WTC11 (cell line): ENCODE data around the gene FCHSD2. TPM values are rescaled to one million over a fixed set of nuclear protein-coding genes. Genes with fewer than 3 reads are reported as not detected.

Experiments
- ATAC-seq: fragments of 200-7000 bp; cut with Tn5 transposase; 2 replicates; pipeline ENCODE4 v1.10.0; 2021; ENCODE audit warnings: mild to moderate bottlenecking, moderate library complexity
- CTCF ChIA-PET: fragments of 300-600 bp; sonication (Branson Sonifier 250); formaldehyde crosslinking; loops from one replicate; lab custom pipeline; 2021; ENCODE audit warnings: antibody characterized with exemption; lab: Charles Lee
- POLR2A ChIA-PET: fragments of 350-600 bp; sonication (Branson Sonifier 250); formaldehyde crosslinking; loops from one replicate; lab custom pipeline; 2021; ENCODE audit warnings: antibody characterized with exemption; lab: Charles Lee
- DNase-seq: peaks from one replicate; pipeline ENCODE4 v3.0.0; 2021; ENCODE audit warnings: low spot score
- H3K27ac Mint-ChIP-seq: 2 replicates; pipeline ENCODE4 v1.8.0; 2021; ENCODE audit warnings: mixed read lengths
- H3K27me3 Mint-ChIP-seq: 2 replicates; pipeline ENCODE4 v1.8.0; 2021; ENCODE audit warnings: low read depth, mild to moderate bottlenecking, moderate library complexity, mixed read lengths
- H3K36me3 Mint-ChIP-seq: 2 replicates; pipeline ENCODE4 v1.8.0; 2021; ENCODE audit warnings: mixed read lengths
- H3K4me1 Mint-ChIP-seq: 2 replicates; pipeline ENCODE4 v1.8.0; 2022; ENCODE audit warnings: mixed read lengths
- H3K4me3 Mint-ChIP-seq: 2 replicates; pipeline ENCODE4 v1.8.0; 2021; ENCODE audit warnings: mild to moderate bottlenecking, moderate library complexity, mixed read lengths
- H3K9me3 Mint-ChIP-seq: 2 replicates; pipeline ENCODE4 v1.8.0; 2021; ENCODE audit warnings: mixed read lengths
- ATF1 ChIP-seq: sonication (generic); formaldehyde crosslinking; IDR thresholded peaks from 2 replicates; pipeline ENCODE4 v1.8.1; 2023; ENCODE audit warnings: mild to moderate bottlenecking, moderate library complexity, missing genetic modification reagents
- CREB1 ChIP-seq: sonication (generic); formaldehyde crosslinking; IDR thresholded peaks from 2 replicates; pipeline ENCODE4 v1.8.0; 2023; ENCODE audit warnings: mild to moderate bottlenecking, missing genetic modification reagents
- CREM ChIP-seq: sonication (generic); formaldehyde crosslinking; IDR thresholded peaks from 2 replicates; pipeline ENCODE4 v1.8.1; 2022; ENCODE audit warnings: mild to moderate bottlenecking, missing genetic modification reagents, moderate library complexity
- EMX1 ChIP-seq: fragments of 250-450 bp; sonication (Bioruptor Pico); IDR thresholded peaks from 2 replicates; pipeline ENCODE4 v1.8.0; 2021; ENCODE audit warnings: mild to moderate bottlenecking
- IRF2 ChIP-seq: sonication (generic); formaldehyde crosslinking; IDR thresholded peaks from 2 replicates; pipeline ENCODE4 v1.8.0; 2022; ENCODE audit warnings: low read depth, missing genetic modification reagents, borderline replicate concordance
- PRRX2 ChIP-seq: fragments of 250-450 bp; sonication (Bioruptor Pico); IDR thresholded peaks from 2 replicates; pipeline ENCODE4 v1.8.0; 2021; ENCODE audit warnings: mild to moderate bottlenecking
- SP1 ChIP-seq: sonication (generic); formaldehyde crosslinking; conservative IDR thresholded peaks from 2 replicates; pipeline ENCODE4 v1.8.1; 2022; ENCODE audit warnings: missing genetic modification reagents
- TP53 ChIP-seq: sonication (generic); formaldehyde crosslinking; IDR thresholded peaks from 2 replicates; pipeline ENCODE4 v1.8.1; 2023; ENCODE audit warnings: mild to moderate bottlenecking, missing genetic modification reagents
- ZNF219 ChIP-seq: sonication (generic); formaldehyde crosslinking; IDR thresholded peaks from 2 replicates; pipeline ENCODE4 v1.8.0; 2023; ENCODE audit warnings: missing genetic modification reagents, mild to moderate bottlenecking, borderline replicate concordance
- ZNF396 ChIP-seq: fragments of 250-450 bp; sonication (Bioruptor Pico); IDR thresholded peaks from 2 replicates; pipeline ENCODE4 v1.8.0; 2021; ENCODE audit warnings: mild to moderate bottlenecking, moderate library complexity, borderline replicate concordance
- total RNA-seq: library from RNA; stranded (reverse); gene quantifications from 3 replicates; pipeline ENCODE4 v1.2.3, GENCODE V29; 2021
- TF ChIP-seq, protein P1 (sequence below): sonication (generic); formaldehyde crosslinking; IDR thresholded peaks from 2 replicates; pipeline ENCODE4 v1.8.0; 2023; ENCODE audit warnings: mild to moderate bottlenecking, missing genetic modification reagents
- TF ChIP-seq, protein P2 (sequence below): sonication (generic); formaldehyde crosslinking; IDR thresholded peaks from 2 replicates; pipeline ENCODE4 v1.8.1; 2023; ENCODE audit warnings: mild to moderate bottlenecking, missing genetic modification reagents, moderate library complexity
- TF ChIP-seq, protein P3 (sequence below): sonication (generic); formaldehyde crosslinking; conservative IDR thresholded peaks from 2 replicates; pipeline ENCODE4 v1.8.1; 2022; ENCODE audit warnings: mild to moderate bottlenecking, missing genetic modification reagents
- TF ChIP-seq, protein P4 (sequence below): sonication (generic); formaldehyde crosslinking; IDR thresholded peaks from 2 replicates; pipeline ENCODE4 v1.8.0; 2022; ENCODE audit warnings: mild to moderate bottlenecking, missing genetic modification reagents
- TF ChIP-seq, protein P5 (sequence below): sonication (generic); formaldehyde crosslinking; IDR thresholded peaks from 2 replicates; pipeline ENCODE4 v1.8.1; 2023; ENCODE audit warnings: mild to moderate bottlenecking, missing genetic modification reagents
- TF ChIP-seq, protein P6 (sequence below): sonication (generic); formaldehyde crosslinking; IDR thresholded peaks from 2 replicates; pipeline ENCODE4 v1.8.0; 2022; ENCODE audit warnings: mild to moderate bottlenecking, missing genetic modification reagents

The FCHSD2 gene
- total RNA-seq, 1 experiment from 2014 or later = 10.1 TPM

DNA sequence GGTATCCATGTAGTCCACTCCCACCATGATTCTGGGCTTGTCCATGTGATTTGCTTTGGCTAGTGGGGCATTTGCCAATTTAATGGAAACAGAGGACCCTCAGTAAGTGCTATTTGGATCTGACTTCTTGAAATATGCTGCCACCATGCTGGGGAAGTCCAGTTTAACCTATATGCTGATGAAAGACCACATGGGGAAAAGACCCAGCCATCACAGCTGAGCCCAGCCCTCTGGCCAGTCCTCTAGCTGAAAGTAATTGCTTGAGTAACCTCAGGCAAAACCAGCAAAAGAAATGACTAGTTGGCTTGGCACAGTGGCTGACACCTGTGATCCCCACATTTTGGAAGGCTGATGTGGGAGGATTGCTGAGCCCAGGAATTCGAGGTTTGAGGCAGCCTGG lies 266.4 kb downstream of the FCHSD2 start (continued):
- TF ChIP-seq ZNF396 (CRISPR knock-in tag) (no peak), CREM (no peak), PRRX2 (CRISPR knock-in tag) (no peak), CREB1 (CRISPR knock-in tag) (no peak)
- TF ChIP-seq, protein P1, sequence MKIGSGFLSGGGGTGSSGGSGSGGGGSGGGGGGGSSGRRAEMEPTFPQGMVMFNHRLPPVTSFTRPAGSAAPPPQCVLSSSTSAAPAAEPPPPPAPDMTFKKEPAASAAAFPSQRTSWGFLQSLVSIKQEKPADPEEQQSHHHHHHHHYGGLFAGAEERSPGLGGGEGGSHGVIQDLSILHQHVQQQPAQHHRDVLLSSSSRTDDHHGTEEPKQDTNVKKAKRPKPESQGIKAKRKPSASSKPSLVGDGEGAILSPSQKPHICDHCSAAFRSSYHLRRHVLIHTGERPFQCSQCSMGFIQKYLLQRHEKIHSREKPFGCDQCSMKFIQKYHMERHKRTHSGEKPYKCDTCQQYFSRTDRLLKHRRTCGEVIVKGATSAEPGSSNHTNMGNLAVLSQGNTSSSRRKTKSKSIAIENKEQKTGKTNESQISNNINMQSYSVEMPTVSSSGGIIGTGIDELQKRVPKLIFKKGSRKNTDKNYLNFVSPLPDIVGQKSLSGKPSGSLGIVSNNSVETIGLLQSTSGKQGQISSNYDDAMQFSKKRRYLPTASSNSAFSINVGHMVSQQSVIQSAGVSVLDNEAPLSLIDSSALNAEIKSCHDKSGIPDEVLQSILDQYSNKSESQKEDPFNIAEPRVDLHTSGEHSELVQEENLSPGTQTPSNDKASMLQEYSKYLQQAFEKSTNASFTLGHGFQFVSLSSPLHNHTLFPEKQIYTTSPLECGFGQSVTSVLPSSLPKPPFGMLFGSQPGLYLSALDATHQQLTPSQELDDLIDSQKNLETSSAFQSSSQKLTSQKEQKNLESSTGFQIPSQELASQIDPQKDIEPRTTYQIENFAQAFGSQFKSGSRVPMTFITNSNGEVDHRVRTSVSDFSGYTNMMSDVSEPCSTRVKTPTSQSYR (CRISPR knock-in tag) = no peak
- TF ChIP-seq, protein P2, sequence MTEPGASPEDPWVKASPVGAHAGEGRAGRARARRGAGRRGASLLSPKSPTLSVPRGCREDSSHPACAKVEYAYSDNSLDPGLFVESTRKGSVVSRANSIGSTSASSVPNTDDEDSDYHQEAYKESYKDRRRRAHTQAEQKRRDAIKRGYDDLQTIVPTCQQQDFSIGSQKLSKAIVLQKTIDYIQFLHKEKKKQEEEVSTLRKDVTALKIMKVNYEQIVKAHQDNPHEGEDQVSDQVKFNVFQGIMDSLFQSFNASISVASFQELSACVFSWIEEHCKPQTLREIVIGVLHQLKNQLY (CRISPR knock-in tag) = no peak

DNA sequence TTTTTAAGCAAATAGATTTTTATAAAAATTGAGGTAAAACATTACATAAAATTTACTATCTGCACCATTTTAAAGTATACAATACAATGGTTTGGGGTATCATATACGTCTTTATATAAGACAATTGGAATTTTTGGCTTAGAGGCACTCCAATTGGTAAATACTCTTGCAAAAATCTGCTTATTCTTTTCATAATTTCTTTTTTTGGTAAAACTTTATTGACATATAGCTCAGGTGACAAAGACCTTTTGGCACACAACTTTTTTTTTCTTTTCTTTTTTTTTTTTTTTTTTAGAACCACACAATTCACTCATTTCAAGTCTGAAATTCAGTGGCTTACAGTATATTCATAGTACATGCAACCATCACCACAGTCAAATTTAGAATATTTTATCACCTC lies 270.1 kb downstream of the FCHSD2 start:
- TF ChIP-seq TP53 (CRISPR knock-in tag) = no peak
- TF ChIP-seq, protein P3, sequence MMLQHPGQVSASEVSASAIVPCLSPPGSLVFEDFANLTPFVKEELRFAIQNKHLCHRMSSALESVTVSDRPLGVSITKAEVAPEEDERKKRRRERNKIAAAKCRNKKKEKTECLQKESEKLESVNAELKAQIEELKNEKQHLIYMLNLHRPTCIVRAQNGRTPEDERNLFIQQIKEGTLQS = no peak
- TF ChIP-seq, protein P4, sequence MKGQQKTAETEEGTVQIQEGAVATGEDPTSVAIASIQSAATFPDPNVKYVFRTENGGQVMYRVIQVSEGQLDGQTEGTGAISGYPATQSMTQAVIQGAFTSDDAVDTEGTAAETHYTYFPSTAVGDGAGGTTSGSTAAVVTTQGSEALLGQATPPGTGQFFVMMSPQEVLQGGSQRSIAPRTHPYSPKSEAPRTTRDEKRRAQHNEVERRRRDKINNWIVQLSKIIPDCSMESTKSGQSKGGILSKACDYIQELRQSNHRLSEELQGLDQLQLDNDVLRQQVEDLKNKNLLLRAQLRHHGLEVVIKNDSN = no peak
- TF ChIP-seq, protein P5, sequence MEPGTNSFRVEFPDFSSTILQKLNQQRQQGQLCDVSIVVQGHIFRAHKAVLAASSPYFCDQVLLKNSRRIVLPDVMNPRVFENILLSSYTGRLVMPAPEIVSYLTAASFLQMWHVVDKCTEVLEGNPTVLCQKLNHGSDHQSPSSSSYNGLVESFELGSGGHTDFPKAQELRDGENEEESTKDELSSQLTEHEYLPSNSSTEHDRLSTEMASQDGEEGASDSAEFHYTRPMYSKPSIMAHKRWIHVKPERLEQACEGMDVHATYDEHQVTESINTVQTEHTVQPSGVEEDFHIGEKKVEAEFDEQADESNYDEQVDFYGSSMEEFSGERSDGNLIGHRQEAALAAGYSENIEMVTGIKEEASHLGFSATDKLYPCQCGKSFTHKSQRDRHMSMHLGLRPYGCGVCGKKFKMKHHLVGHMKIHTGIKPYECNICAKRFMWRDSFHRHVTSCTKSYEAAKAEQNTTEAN = no peak
- TF ChIP-seq IRF2 (CRISPR knock-in tag) = no peak
- no peak for TF ChIP-seq SP1 (CRISPR knock-in tag)
- no peak for TF ChIP-seq EMX1
- H3K4me1 Mint-ChIP-seq = no peaks in the 10 kb centered on the region; the same call in 1 of the 2 replicates
- no peak overlapping the region for H3K27ac Mint-ChIP-seq
- ATAC-seq = no peak
- peaks cover 5% of the 10 kb centered on the region; the same call in 1 of the 2 replicates for H3K9me3 Mint-ChIP-seq
- CTCF ChIA-PET = interaction anchor here (1.0 to 1.8 kb wide), 2 partner anchors 10 to 270 kb away, joined by 3 to 6 read pairs; partner anchors contain the start of gene FCHSD2
- H3K36me3 Mint-ChIP-seq = no peaks in the 10 kb centered on the region
- H3K4me3 Mint-ChIP-seq = no peak overlapping the region
- H3K27me3 Mint-ChIP-seq = no peaks in the 10 kb centered on the region
- POLR2A ChIA-PET = interaction anchor here (0.6 kb wide), 1 partner anchor 250 kb away, joined by 4 read pairs; no protein-coding TSS in a partner anchor
- no peak for DNase-seq

DNA sequence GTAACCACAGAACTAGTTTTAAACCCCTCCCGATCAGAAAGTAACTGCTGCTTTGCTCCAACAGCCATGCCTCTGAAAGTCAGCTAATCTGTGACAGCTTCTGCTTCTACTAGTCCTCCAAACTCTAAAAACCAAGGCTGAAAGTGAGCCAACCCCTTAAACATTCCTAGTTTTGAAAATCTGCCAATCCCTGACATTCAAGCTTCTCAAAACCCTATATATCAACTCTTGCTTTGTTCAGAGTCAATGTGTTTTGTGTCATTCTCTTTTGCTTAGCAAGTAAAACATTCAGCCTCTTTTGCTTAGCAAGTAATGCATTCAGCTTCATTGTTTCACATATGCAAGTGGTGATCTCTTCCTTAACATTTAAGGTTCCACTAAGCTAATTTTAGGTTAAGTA lies 271.0 kb downstream of the FCHSD2 start:
- H3K27me3 Mint-ChIP-seq = no peaks in the 10 kb centered on the region
- CTCF ChIA-PET = interaction anchor here (0.7 to 1.8 kb wide), 3 partner anchors 9 to 271 kb away, joined by 3 to 6 read pairs (median 3); partner anchors contain the start of gene FCHSD2
- H3K27ac Mint-ChIP-seq = no peak overlapping the region
- peaks cover 5% of the 10 kb centered on the region; the same call in 1 of the 2 replicates for H3K9me3 Mint-ChIP-seq
- TF ChIP-seq ATF1 (no peak), ZNF219 (CRISPR knock-in tag) (no peak)
- TF ChIP-seq, protein P6, sequence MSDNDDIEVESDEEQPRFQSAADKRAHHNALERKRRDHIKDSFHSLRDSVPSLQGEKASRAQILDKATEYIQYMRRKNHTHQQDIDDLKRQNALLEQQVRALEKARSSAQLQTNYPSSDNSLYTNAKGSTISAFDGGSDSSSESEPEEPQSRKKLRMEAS (CRISPR knock-in tag) = no peak
- TF ChIP-seq, all 79 proteins: peak for 0
- Mint-ChIP-seq H3K36me3 (no peaks in the 10 kb centered on the region), H3K4me1 (no peaks in the 10 kb centered on the region; the same call in 1 of the 2 replicates), H3K4me3 (no peak overlapping the region)
- POLR2A ChIA-PET = interaction anchor here (0.7 kb wide), 2 partner anchors 101 to 478 kb away, joined by 4 to 6 read pairs; no protein-coding TSS in a partner anchor
- DNase-seq = no peak
- no peak for ATAC-seq
